HG03097 (cell line): ENCODE results near the gene SLC16A7.

Experiments
- ATAC-seq: cut with Tn5 transposase; IDR thresholded peaks from one replicate; pipeline ENCODE4 v1.9.1; 2021; ENCODE audit not compliant: unreplicated experiment, low FRiP score

The SLC16A7 gene

GRCh38 chr12:59620326-59620725 is 24.5 kb downstream of the SLC16A7 start:
- no peak for ATAC-seq

GRCh38 chr12:59624732-59625460 is 29.1 kb downstream of the SLC16A7 start:
- ATAC-seq, result no peak

GRCh38 chr12:59626382-59626781 is 30.6 kb downstream of the SLC16A7 start:
- ATAC-seq, result no peak

- ATAC-seq, result no peak
Observed at GRCh38 chr12:59627582-59627981, 31.8 kb downstream of the SLC16A7 start.

GRCh38 chr12:59629890-59630289 is 34.1 kb downstream of the SLC16A7 start:
- ATAC-seq, result no peak

GRCh38 chr12:59632408-59632807 is 36.6 kb downstream of the SLC16A7 start:
- no peak for ATAC-seq

GRCh38 chr12:59634254-59634653 is 38.4 kb downstream of the SLC16A7 start:
- no peak for ATAC-seq

GRCh38 chr12:59636945-59637691 is 41.3 kb downstream of the SLC16A7 start:
- no peak for ATAC-seq

- no peak for ATAC-seq
Observed at GRCh38 chr12:59637692-59638070, 41.9 kb downstream of the SLC16A7 start.

- ATAC-seq, result no peak
Observed at GRCh38 chr12:59643550-59643949, 47.7 kb downstream of the SLC16A7 start.

GRCh38 chr12:59645242-59645641 is 49.4 kb downstream of the SLC16A7 start:
- ATAC-seq, result no peak

- ATAC-seq, result no peak
Observed at GRCh38 chr12:59646636-59647035, 50.8 kb downstream of the SLC16A7 start.

GRCh38 chr12:59649203-59649602 is 53.4 kb downstream of the SLC16A7 start:
- ATAC-seq, result no peak

GRCh38 chr12:59650588-59651228 is 54.9 kb downstream of the SLC16A7 start:
- ATAC-seq, result no peak

- no peak for ATAC-seq
Observed at GRCh38 chr12:59651229-59651920, 55.5 kb downstream of the SLC16A7 start.

GRCh38 chr12:59652130-59652529 is 56.3 kb downstream of the SLC16A7 start:
- no peak for ATAC-seq

- no peak for ATAC-seq
Observed at GRCh38 chr12:59654061-59654460, 58.2 kb downstream of the SLC16A7 start.

- ATAC-seq, result no peak
Observed at GRCh38 chr12:59657266-59657665, 61.4 kb downstream of the SLC16A7 start.

GRCh38 chr12:59657711-59658110 is 61.9 kb downstream of the SLC16A7 start:
- ATAC-seq, result no peak

GRCh38 chr12:59660148-59660547 is 64.3 kb downstream of the SLC16A7 start:
- no peak for ATAC-seq
